ENCODE results near the gene TSEN2. TPM values are rescaled to one million over a fixed set of nuclear protein-coding genes. Genes with fewer than 3 reads are reported as not detected.

Gene TSEN2
- total and polyA plus RNA-seq, 2 of the 13 experiments (the other 11 are each of a cell fraction or from before 2014, with no cell fraction given) = 11.0 to 17.3 TPM

- TF ChIP-seq ARID3A (IDR thresholded peaks at IDR 0.05; ENCODE audit: low read depth, low read length) = no peak
- no peak for TF ChIP-seq RBM39 (IDR thresholded peaks at IDR 0.05; ENCODE audit: low read depth, low read length, poor library complexity, severe bottlenecking)
- TF ChIP-seq PAXIP1 (CRISPR knock-in tag; conservative IDR thresholded peaks at IDR 0.05) = peak; percentile 92
- TF ChIP-seq SALL2 (CRISPR knock-in tag; IDR thresholded peaks at IDR 0.05) = 0 out of 2 replicates have a peak, but pooled peaks have one; percentile 36
- TF ChIP-seq HIVEP1 (CRISPR knock-in tag; IDR thresholded peaks at IDR 0.05) = no peak; the same call in 1 of the 2 replicates
- no peak for TF ChIP-seq ZNF678 (CRISPR knock-in tag; IDR thresholded peaks at IDR 0.05)
- no peak; the same call in 1 of the 2 replicates for TF ChIP-seq KDM2A (CRISPR knock-in tag; IDR thresholded peaks at IDR 0.05; ENCODE audit: borderline replicate concordance, low read depth)
- peak; percentile 45 for TF ChIP-seq POGZ (CRISPR knock-in tag; IDR thresholded peaks at IDR 0.05)
- TF ChIP-seq ARNT2 (CRISPR knock-in tag; IDR thresholded peaks at IDR 0.05; ENCODE audit: low read depth) = peak; percentile 73; the same call in 1 of the 2 replicates
- TF ChIP-seq BORCS8-MEF2B (CRISPR knock-in tag; IDR thresholded peaks at IDR 0.05) = no peak
- TF ChIP-seq ZNF234 (CRISPR knock-in tag; conservative IDR thresholded peaks at IDR 0.05) = no peak
- TF ChIP-seq TFDP2 (CRISPR knock-in tag; IDR thresholded peaks at IDR 0.05) = no peak; the same call in 1 of the 2 replicates
- no peak; the same call in 1 of the 2 replicates for TF ChIP-seq ZNF704 (CRISPR knock-in tag; IDR thresholded peaks at IDR 0.05; ENCODE audit: borderline replicate concordance)
- peak; percentile 64; the same call in 1 of the 2 replicates for TF ChIP-seq DMAP1 (CRISPR knock-in tag; IDR thresholded peaks at IDR 0.05)
- no peak for TF ChIP-seq ZNF30 (CRISPR knock-in tag; IDR thresholded peaks at IDR 0.05)
- TF ChIP-seq PPARG (CRISPR knock-in tag; conservative IDR thresholded peaks at IDR 0.05) = no peak
- peak; percentile 72 for TF ChIP-seq ZFX (CRISPR knock-in tag; IDR thresholded peaks at IDR 0.05; ENCODE audit: low read depth)
- no peak for TF ChIP-seq SMYD3 (CRISPR knock-in tag; IDR thresholded peaks at IDR 0.05)
- TF ChIP-seq ZMYM3 (CRISPR knock-in tag; IDR thresholded peaks at IDR 0.05) = peak; percentile 50
- no peak for TF ChIP-seq TEAD2 (CRISPR knock-in tag; IDR thresholded peaks at IDR 0.05)
- TF ChIP-seq HNRNPH1 (optimal IDR thresholded peaks at IDR 0.05; ENCODE audit: low read depth, low read length) = peak; percentile 20
Observed at GRCh38 chr3:12444582-12445471, 39.5 kb upstream of the TSEN2 start (continued).
